Ramos (cell line): ENCODE data around the gene SOX21.

Experiments used
- in situ Hi-C: fragments of 300-500 bp; cut with MboI; formaldehyde crosslinking; loops from one replicate; pipeline ENCODE4 v1.14.3; 2022; ENCODE audit warnings: low sequenced_read_pairs; ENCODE audit not compliant: unreplicated experiment

Gene SOX21

DNA sequence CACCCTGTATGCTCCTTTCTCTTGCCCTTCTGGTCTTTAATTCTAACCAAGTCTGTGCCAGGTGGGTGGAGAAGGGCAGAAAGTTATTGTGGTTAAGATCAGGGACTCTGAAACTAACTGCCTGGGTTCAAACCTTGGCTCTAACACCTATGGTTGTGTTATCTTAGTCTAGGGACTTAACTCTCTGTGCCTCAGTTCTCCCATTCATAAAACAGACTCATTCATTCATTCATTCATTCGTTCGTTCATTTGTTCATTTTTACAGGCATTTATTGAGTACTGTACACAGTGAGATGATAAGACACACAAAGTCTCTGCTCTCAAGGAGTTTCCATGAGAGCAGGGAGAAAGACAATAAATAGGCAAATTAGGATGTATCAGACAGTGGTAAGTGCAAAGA lies 30.1 kb downstream of the SOX21 start:
- in situ Hi-C loops: loop anchor here (10.0 kb wide), 1 partner anchor 733 kb away; no protein-coding TSS in a partner anchor

DNA sequence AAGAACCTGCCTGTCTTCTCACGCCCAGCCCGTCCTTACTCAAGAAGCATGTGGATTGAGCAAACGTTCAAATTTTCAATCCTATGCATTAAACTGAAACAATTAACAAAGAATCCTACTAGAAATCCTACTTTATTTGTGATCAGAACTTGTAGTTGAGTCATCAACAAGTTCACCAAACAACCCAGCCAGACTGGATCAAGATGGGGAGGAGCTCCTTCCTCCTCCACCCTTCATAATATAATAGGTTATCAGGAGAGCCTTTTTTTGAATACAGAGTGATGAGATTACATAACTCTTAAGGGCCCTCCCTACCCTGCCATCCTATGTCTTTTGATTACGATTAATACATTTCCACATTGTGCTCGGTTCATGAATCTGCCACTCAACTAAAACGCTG lies 32.7 kb downstream of the SOX21 start:
- in situ Hi-C loops: loop anchor here (10.0 kb wide), 1 partner anchor 735 kb away; no protein-coding TSS in a partner anchor

DNA sequence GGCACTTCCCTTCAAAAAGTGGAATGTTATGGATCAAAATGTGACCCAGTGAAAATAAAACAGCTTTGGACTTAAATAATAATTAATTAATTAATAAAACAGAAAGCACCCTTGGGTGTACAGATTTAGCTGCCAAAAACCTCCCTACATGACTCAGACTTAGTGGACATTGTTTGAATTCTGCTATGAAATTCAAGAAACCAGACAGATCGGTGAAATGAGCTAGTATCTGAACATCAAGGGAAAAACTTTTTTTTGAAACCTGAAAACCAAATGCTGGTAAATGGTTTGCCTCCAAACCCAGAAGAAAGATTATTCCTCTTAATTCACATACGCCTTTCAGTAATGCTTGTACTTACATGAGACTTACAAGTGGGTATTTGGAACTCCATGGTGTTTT lies 33.5 kb downstream of the SOX21 start:
- in situ Hi-C loops: no loop called here

DNA sequence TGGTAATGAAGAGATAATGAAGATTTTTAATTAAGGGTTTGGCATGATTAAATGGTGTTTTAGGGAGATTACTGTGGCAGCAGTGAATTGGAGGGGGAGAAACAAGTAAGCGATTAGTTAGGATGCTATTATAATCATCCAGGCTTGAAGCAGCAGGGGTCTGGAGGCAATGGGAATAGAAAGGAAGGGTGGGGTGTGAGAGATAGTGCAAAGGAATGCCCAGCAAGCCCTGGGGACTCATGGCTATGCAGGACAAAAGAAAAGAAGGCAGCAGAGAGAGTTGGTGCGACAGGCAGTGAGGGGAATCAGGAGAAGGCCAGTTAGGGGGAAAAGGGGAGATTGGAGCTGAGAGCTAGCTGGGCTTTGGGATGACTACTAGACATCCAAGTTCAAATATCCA lies 34.5 kb downstream of the SOX21 start:
- in situ Hi-C loops: no loop called here

- in situ Hi-C loops: no loop called here
Observed at GRCh38 chr13:94674609-94675348, 37.6 kb downstream of the SOX21 start.

- in situ Hi-C loops: no loop called here
Observed at GRCh38 chr13:94673851-94674250, 38.5 kb downstream of the SOX21 start.

GRCh38 chr13:94672400-94672799 lies 39.9 kb downstream of the SOX21 start:
- in situ Hi-C loops: no loop called here

DNA sequence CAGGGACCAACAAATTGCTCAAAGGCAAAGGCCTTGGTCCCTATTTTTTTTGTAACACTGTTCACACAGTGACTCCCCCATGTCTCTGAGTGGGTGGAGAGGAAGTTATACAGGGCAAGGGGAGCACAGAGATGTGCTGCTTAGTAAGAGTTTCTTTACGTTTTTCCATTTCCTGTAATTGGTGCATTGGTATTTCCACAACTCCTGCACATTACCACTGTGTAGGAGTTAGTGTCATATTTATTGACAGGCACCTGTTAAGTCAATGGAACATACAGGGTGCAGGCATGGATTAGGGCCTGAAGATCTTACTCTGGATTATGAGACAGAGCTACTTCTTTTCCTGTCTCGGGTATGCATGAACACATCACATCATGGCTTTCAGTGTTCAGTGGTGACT lies 45.2 kb downstream of the SOX21 start:
- in situ Hi-C loops: no loop called here

DNA sequence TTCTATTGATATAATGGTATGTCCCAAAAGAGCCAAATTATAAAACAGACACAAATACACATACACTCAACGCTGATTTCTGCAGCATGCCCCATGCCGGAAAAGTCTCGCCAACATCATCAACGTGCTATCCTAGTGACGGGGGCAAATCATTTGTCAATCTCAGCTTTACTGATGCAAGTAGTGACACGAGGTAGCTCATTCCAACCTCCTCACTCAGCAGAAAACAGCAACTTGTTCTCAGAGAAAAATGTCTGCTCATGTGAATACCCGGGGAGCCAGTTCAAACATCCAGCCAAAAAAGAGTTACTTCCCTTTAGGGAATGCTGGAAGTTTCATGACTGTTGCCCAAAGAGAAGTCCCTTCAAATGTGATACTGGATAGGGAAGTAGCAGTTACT lies 46.3 kb downstream of the SOX21 start:
- in situ Hi-C loops: no loop called here

DNA sequence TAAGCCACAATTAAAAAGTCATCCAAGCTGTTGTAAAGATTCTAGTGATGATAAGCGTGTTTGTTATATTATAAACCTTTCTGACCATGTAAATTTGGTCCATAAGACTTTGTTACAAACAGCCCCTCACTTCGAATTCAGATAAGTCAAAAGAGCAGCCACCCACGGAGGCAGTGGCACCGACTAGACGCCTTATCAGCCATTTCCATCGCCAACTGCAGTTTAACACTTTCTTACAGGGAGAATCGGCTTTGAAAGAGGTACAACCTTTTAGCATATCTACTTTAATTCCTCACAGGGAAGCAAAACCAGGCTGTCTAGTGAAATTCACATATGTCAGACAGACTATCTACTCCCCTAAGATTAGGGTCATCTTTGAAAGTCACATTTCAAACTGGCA lies 47.5 kb downstream of the SOX21 start:
- in situ Hi-C loops: no loop called here

DNA sequence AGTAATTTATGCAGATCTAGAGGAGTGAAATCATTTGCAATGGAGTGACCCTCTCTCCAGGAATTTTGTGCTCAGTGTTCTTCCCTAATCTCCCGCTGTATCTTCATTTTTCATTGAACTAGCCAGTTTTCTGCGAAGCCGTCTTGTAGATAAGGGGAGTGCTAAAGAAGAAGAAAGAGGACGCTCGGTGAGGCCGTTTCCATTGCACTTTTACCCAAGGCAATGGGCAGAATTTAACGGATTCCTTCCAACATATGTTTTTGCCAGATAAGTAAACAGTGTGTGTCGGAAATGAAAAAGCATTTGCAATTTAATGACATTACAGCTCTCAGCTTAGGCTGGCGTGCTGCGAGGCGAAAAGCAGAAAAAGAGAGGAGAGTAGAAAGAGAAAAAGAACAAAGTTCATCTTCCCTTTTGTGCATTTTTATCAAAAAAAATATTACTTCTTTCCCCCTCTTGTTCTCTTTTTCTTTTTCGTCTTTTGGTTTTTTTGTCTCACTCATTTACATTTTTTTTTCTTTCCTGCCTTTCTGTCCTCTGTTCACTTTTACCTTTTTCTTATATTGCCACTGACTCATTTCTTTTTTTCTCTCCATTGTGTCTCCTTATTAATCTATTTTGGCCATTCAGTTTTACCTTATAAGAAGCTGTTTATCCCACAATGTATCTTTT lies 49.9 kb downstream of the SOX21 start:
- in situ Hi-C loops: no loop called here

DNA sequence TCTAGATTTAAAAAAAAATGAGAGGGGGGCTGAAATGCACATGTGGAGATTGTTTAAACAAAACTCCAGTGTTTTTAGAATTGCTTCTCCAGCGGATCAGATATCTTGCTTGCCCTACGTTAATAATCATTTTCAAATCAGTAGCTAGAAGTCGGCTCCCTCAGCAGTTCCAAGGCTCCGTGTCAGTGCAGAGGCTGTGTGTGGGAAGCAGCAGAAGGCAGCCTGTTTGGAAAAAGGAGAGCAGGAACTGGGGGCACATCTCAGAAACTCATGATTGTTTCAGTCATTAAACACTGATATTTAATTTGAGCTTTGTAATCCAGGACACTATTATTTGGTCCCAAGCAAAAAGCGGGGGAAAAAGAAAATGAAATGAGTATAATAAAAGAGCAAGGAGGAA lies 50.9 kb downstream of the SOX21 start:
- in situ Hi-C loops: no loop called here

GRCh38 chr13:94660695-94661326 lies 51.5 kb downstream of the SOX21 start:
- in situ Hi-C loops: no loop called here
